ENCODE measurements around the gene KIF4A. TPM values are rescaled to one million over a fixed set of nuclear protein-coding genes. Genes with fewer than 3 reads are reported as not detected.
"Not testable (repeated sequence)": the region's sequence is repeated elsewhere in the genome, so short reads cannot be mapped to it uniquely, and the experiment has no call there.

The KIF4A gene
- total and polyA plus RNA-seq, 2 of the 13 experiments (the other 11 are each of a cell fraction or from before 2014, with no cell fraction given), result 9.4 to 28.2 TPM

DNA sequence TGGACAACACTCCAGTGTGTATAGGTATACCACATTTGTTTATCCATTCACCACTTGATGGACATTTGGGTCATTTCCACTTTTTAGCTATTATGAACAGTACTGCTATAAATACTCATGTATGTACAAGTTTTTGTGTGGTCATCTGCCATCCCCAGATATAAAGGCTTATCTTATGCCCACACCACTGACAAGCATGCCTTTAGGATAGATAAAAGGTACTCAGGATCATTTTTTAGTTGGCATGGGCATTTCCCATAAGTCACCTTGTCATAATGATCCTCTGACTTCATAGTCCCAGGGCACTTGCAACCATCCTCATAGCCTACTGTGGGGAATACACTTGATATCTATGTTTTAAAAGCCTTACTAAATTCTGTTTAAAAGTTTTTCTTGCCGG lies 49.2 kb upstream of the KIF4A start (continued):
- TF ChIP-seq EEA1 (CRISPR knock-in tag; IDR thresholded peaks at IDR 0.05; ENCODE audit: borderline replicate concordance) (no peak), KDM6A (CRISPR knock-in tag; IDR thresholded peaks at IDR 0.05; ENCODE audit: low read depth) (no peak), ZFP62 (CRISPR knock-in tag; IDR thresholded peaks at IDR 0.05) (no peak), ZNF354B (CRISPR knock-in tag; IDR thresholded peaks at IDR 0.05) (no peak)

GRCh38 chrX:70241501-70241900 lies 48.4 kb upstream of the KIF4A start:
- DNase-seq (ENCODE audit: low spot score), result no peak
- in situ Hi-C loops (cut with HindIII; ENCODE audit: extremely low pct_ligation_motif_present, low pct_unique_long_range_greater_than_20kb), result no loop called here
- no peak for TF ChIP-seq NKX3-1 (CRISPR knock-in tag; IDR thresholded peaks at IDR 0.05)
- no peak for TF ChIP-seq CBX2 (IDR thresholded peaks at IDR 0.05; ENCODE audit: low read depth, low read length)
- no peak for TF ChIP-seq CBX2 (CRISPR knock-in tag; IDR thresholded peaks at IDR 0.05; ENCODE audit: low read depth)
- TF ChIP-seq CREB1 (IDR thresholded peaks at IDR 0.05), result no peak
- no peak for TF ChIP-seq CREB1 (CRISPR knock-in tag; IDR thresholded peaks at IDR 0.05)
- TF ChIP-seq ZNF616 (CRISPR knock-in tag; IDR thresholded peaks at IDR 0.05; ENCODE audit: low read depth), result no peak
- TF ChIP-seq ZNF546 (CRISPR knock-in tag; conservative IDR thresholded peaks at IDR 0.05), result no peak
- TF ChIP-seq KAT2B (IDR thresholded peaks at IDR 0.05; ENCODE audit: borderline replicate concordance, low read depth, low read length), result no peak
- no peak for TF ChIP-seq ONECUT2 (CRISPR knock-in tag; IDR thresholded peaks at IDR 0.05)
- TF ChIP-seq ZNF136 (CRISPR knock-in tag; IDR thresholded peaks at IDR 0.05; ENCODE audit: low read depth), result no peak
- no peak for TF ChIP-seq ZNF768 (CRISPR knock-in tag; IDR thresholded peaks at IDR 0.05)
- TF ChIP-seq BATF2 (CRISPR knock-in tag; IDR thresholded peaks at IDR 0.05), result no peak
- no peak for TF ChIP-seq RBFOX2 (IDR thresholded peaks at IDR 0.05; ENCODE audit: low read depth, low read length)
- no peaks in the 10 kb centered on the region for H3K79me2 ChIP-seq (ENCODE audit: insufficient read depth, low read length)
- no peak overlapping the region for H2AFZ ChIP-seq (ENCODE audit: low read length)
- no peak for FAIRE-seq
- H3K4me2 ChIP-seq (ENCODE audit: low read depth, low read length), result no peak overlapping the region
- H4K20me1 ChIP-seq (ENCODE audit: insufficient read depth, low read length), result no peaks in the 10 kb centered on the region
- no peaks in the 10 kb centered on the region for H3K27me3 ChIP-seq (ENCODE audit: control insufficient read depth in 1 of 2, insufficient read depth in 2 of 2, low read length in 2 of 2)
- no peak for ATAC-seq
- no peaks in the 10 kb centered on the region for H3K36me3 ChIP-seq (replicated peaks in 1 of 2; ENCODE audit: control insufficient read depth in 1 of 2, insufficient read depth in 2 of 2, low read length in 2 of 2)
- BruUV-seq (replicated peaks), result no TSS peak
- no peaks in the 10 kb centered on the region for H3K4me1 ChIP-seq (ENCODE audit: insufficient read depth, low read length)
- no peak overlapping the region for H3K9ac ChIP-seq (ENCODE audit: insufficient read depth, low read depth, low read length)
- 54% methylated on average over 2 of the region's 2 CpGs for WGBS (ENCODE audit: low lambda C conversion rate)
- ChIA-PET CTCF (ENCODE audit: low intra/inter-chr PET ratio, low total read pairs) (no interaction called here), POLR2A (no interaction called here)
- H3K4me3 ChIP-seq (replicated peaks in 1 of 3; ENCODE audit: insufficient read depth in 1 of 3, low read depth in 2 of 3, low read length in 3 of 3), result no peak overlapping the region
- intact Hi-C loops (cut with micrococcal nuclease; ENCODE audit: unreplicated experiment), result no loop called here
- no peaks in the 10 kb centered on the region for H3K9me3 ChIP-seq (ENCODE audit: low read length)
- no peak overlapping the region for H3K27ac ChIP-seq (ENCODE audit: extremely low read length, insufficient read depth, low read length)

- H3K4me1 ChIP-seq (ENCODE audit: insufficient read depth, low read length); H3K4me2 ChIP-seq (ENCODE audit: low read depth, low read length); H3K27me3 ChIP-seq (ENCODE audit: control insufficient read depth in 1 of 2, insufficient read depth in 2 of 2, low read length in 2 of 2); H3K27ac ChIP-seq (ENCODE audit: extremely low read length, insufficient read depth, low read length); H3K79me2 ChIP-seq (ENCODE audit: insufficient read depth, low read length); FAIRE-seq; H3K9ac ChIP-seq (ENCODE audit: insufficient read depth, low read depth, low read length); intact Hi-C loops (cut with micrococcal nuclease; ENCODE audit: unreplicated experiment); H4K20me1 ChIP-seq (ENCODE audit: insufficient read depth, low read length); in situ Hi-C loops (cut with HindIII; ENCODE audit: extremely low pct_ligation_motif_present, low pct_unique_long_range_greater_than_20kb); POLR2A ChIA-PET; H3K4me3 ChIP-seq (replicated peaks in 1 of 3; ENCODE audit: insufficient read depth in 1 of 3, low read depth in 2 of 3, low read length in 3 of 3); CTCF ChIA-PET (ENCODE audit: low intra/inter-chr PET ratio, low total read pairs); ATAC-seq; H2AFZ ChIP-seq (ENCODE audit: low read length); DNase-seq (ENCODE audit: low spot score); H3K9me3 ChIP-seq (ENCODE audit: low read length); H3K36me3 ChIP-seq (replicated peaks in 1 of 2; ENCODE audit: control insufficient read depth in 1 of 2, insufficient read depth in 2 of 2, low read length in 2 of 2); BruUV-seq (replicated peaks): not testable (repeated sequence)
- WGBS (ENCODE audit: low lambda C conversion rate), result 44% methylated on average over 5 of the region's 5 CpGs
Observed at GRCh38 chrX:70243601-70244000, 46.3 kb upstream of the KIF4A start.

Measured in HepG2 (cell line).